PC-3 (cell line): ENCODE results near the gene ZNF470. TPM values are rescaled to one million over a fixed set of nuclear protein-coding genes. Genes with fewer than 3 reads are reported as not detected.

ENCODE experiments used
- ATAC-seq: fragments of 200-7000 bp; cut with Tn5 transposase; 2 replicates; pipeline ENCODE4 v1.9.1; 2020; ENCODE audit warnings: mild to moderate bottlenecking, moderate library complexity
- BruUV-seq: library from RNA; stranded (reverse); fragments of 400-500 nt; replicated peaks from 2 replicates; lab custom pipeline; 2021; lab: Mats Ljungman, UMichigan
- CTCF ChIA-PET: fragments of 300-600 bp; sonication (Branson Sonifier 250); formaldehyde crosslinking; loops from one replicate; lab custom pipeline; 2022; ENCODE audit warnings: antibody characterized with exemption; lab: Charles Lee
- POLR2A ChIA-PET: fragments of 300-600 bp; sonication (Branson Sonifier 250); formaldehyde crosslinking; loops from one replicate; lab custom pipeline; 2022; ENCODE audit warnings: antibody characterized with exemption; ENCODE audit not compliant: unreplicated experiment; lab: Charles Lee
- DNase-seq: peaks from one replicate; pipeline ENCODE4 v3.0.0-alpha.2; 2015
- H2AFZ ChIP-seq: fragments of 300-600 bp; sonication (generic); 2 replicates; pipeline ENCODE4 v1.6.0; 2016; ENCODE audit warnings: antibody characterized with exemption, low read length
- H3F3A ChIP-seq: fragments of 300-600 bp; sonication (generic); one replicate; pipeline ENCODE4 v1.6.0; 2017; ENCODE audit warnings: antibody characterized with exemption, low read length, control low read depth, mild to moderate bottlenecking; ENCODE audit not compliant: unreplicated experiment
- H3K27ac ChIP-seq: fragments of 300-600 bp; sonication (generic); 2 replicates; pipeline ENCODE4 v1.5.1; 2016; ENCODE audit warnings: mild to moderate bottlenecking, low read length
- H3K27me3 ChIP-seq: fragments of 300-600 bp; sonication (generic); 2 replicates; pipeline ENCODE4 v1.6.1; 2016; ENCODE audit warnings: low read length, mixed read lengths
- H3K36me3 ChIP-seq: fragments of 300-600 bp; sonication (generic); 2 replicates; pipeline ENCODE4 v1.6.1; 2016; ENCODE audit warnings: low read depth, mixed run types, low read length, mixed read lengths
- H3K4me1 ChIP-seq: fragments of 300-600 bp; sonication (generic); 2 replicates; pipeline ENCODE4 v1.5.1; 2016; ENCODE audit warnings: low read length; ENCODE audit not compliant: insufficient read depth
- H3K4me2 ChIP-seq: fragments of 300-600 bp; sonication (generic); 2 replicates; pipeline ENCODE4 v1.6.0; 2016; ENCODE audit warnings: low read length
- H3K4me3 ChIP-seq: fragments of 300-600 bp; sonication (generic); 2 replicates; pipeline ENCODE4 v1.5.1; 2016; ENCODE audit warnings: mild to moderate bottlenecking, low read length, mixed read lengths
- H3K79me2 ChIP-seq: fragments of 300-600 bp; sonication (generic); 2 replicates; pipeline ENCODE4 v1.6.1; 2017; ENCODE audit warnings: low read length, mixed read lengths
- H3K9ac ChIP-seq: fragments of 300-600 bp; sonication (generic); 2 replicates; pipeline ENCODE4 v1.6.0; 2016; ENCODE audit warnings: mild to moderate bottlenecking, low read length
- H3K9me2 ChIP-seq: fragments of 300-600 bp; sonication (generic); replicated peaks from 2 replicates; pipeline ENCODE4 v1.6.1; 2016; ENCODE audit warnings: mixed run types, low read length, mixed read lengths
- H3K9me3 ChIP-seq: fragments of 300-600 bp; sonication (generic); 2 replicates; pipeline ENCODE4 v1.6.1; 2016; ENCODE audit warnings: low read length, mixed read lengths
- H4K20me1 ChIP-seq: fragments of 300-600 bp; sonication (generic); 2 replicates; pipeline ENCODE4 v1.6.1; 2016; ENCODE audit warnings: low read length, mixed read lengths
- CTCF ChIP-seq: fragments of 300-600 bp; sonication (generic); conservative IDR thresholded peaks from 2 replicates; pipeline ENCODE4 v1.5.1; 2017; ENCODE audit warnings: antibody characterized with exemption, low read depth, mild to moderate bottlenecking, low read length
- EZH2 ChIP-seq: fragments of 300-600 bp; sonication (generic); IDR thresholded peaks from one replicate; pipeline ENCODE4 v1.6.1; 2017; ENCODE audit warnings: antibody characterized with exemption, mild to moderate bottlenecking, low read length; ENCODE audit not compliant: unreplicated experiment
- EZH2phosphoT487 ChIP-seq: fragments of 300-600 bp; sonication (generic); IDR thresholded peaks from 2 replicates; pipeline ENCODE4 v1.6.1; 2018; ENCODE audit warnings: mild to moderate bottlenecking, antibody characterized with exemption, low read length, borderline replicate concordance
- intact Hi-C: fragments of 100-400 bp; cut with micrococcal nuclease; formaldehyde crosslinking; loops from 2 replicates; pipeline ENCODE4 v1.9.0; 2023
- total RNA-seq: library from RNA; depleted of rRNA; stranded (reverse); fragments of >200 nt; gene quantifications from 2 replicates; pipeline ENCODE4 v1.2.3, GENCODE V29; 2014

The ZNF470 gene
- total RNA-seq, 1 experiment from 2014 or later, result 0.26 TPM

GRCh38 chr19:56537442-56537841 lies 29.8 kb upstream of the ZNF470 start:
- DNase-seq, result no peak
- Histone ChIP-seq H3K36me3 (no peaks in the 10 kb centered on the region), H3K9ac (no peak overlapping the region), H3K27ac (no peak overlapping the region), H3F3A (no peaks in the 10 kb centered on the region), H3K4me1 (no peaks in the 10 kb centered on the region), H3K9me2 (no peaks in the 10 kb centered on the region), H3K4me3 (no peak overlapping the region), H4K20me1 (no peaks in the 10 kb centered on the region), H3K27me3 (no peaks in the 10 kb centered on the region), H3K79me2 (no peaks in the 10 kb centered on the region), H3K9me3 (peaks cover 60% of the 10 kb centered on the region), H3K4me2 (no peak overlapping the region), H2AFZ (no peak overlapping the region)
- no peak for TF ChIP-seq EZH2phosphoT487
- no peak for TF ChIP-seq EZH2
- no peak for TF ChIP-seq CTCF
- ChIA-PET POLR2A (no interaction called here), CTCF (no interaction called here)
- no peak for ATAC-seq
- BruUV-seq, result no TSS peak
- intact Hi-C loops, result no loop called here

DNA sequence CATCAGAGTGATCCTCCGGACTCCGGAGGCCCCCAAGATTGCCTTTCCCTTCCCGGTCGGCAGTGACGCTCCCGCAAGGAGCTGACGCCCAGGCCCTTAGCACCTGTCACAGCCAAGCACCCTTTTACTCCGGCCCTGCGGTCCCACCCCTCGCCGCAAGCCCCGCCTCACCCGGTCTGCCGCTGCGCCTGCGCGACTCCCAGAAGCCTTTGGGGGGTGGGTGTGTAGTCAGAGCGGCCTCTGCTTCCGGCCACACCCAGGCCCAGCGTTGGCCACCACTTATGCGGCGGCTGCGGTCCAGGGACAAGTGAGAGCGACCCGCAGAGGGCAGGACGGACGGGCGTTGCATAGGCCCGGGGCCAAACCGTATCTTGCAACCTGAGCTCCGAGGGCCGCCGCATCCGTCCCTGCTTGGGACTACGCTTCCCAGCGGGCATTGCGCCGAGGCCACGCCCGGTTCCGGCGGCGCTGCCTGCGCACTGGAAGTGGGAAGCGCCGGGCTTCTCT lies 29.0 kb upstream of the ZNF470 start:
- Histone ChIP-seq H3K4me2 (no peak overlapping the region), H2AFZ (no peak overlapping the region; the same call in 1 of the 2 replicates), H4K20me1 (no peaks in the 10 kb centered on the region), H3K36me3 (no peaks in the 10 kb centered on the region), H3K4me1 (no peaks in the 10 kb centered on the region), H3K79me2 (no peaks in the 10 kb centered on the region), H3K9me2 (no peaks in the 10 kb centered on the region), H3K9ac (no peak overlapping the region), H3K27me3 (no peaks in the 10 kb centered on the region), H3K9me3 (peaks cover 58% of the 10 kb centered on the region), H3F3A (no peaks in the 10 kb centered on the region), H3K4me3 (peak overlapping the region; percentile 54; the same call in 1 of the 2 replicates), H3K27ac (no peak overlapping the region)
- ChIA-PET POLR2A (no interaction called here), CTCF (no interaction called here)
- ATAC-seq, result peak; percentile 77
- TF ChIP-seq EZH2, result no peak
- TF ChIP-seq CTCF, result no peak
- TF ChIP-seq EZH2phosphoT487, result no peak
- BruUV-seq, result no TSS peak
- DNase-seq, result peak; percentile 31
- intact Hi-C loops, result no loop called here

- H3K27ac ChIP-seq, result no peak within 1 kb of the TSS
- H3K4me3 ChIP-seq, result peak within 1 kb of the TSS; percentile 54; the same call in 1 of the 2 replicates
- TF ChIP-seq EZH2, result no peak
- no peak for TF ChIP-seq EZH2phosphoT487
- TF ChIP-seq CTCF, result no peak
- ChIA-PET CTCF (no interaction called here), POLR2A (no interaction called here)
- no peaks in the 10 kb centered on the region for H3K79me2 ChIP-seq
- no peaks in the 10 kb centered on the region for H3K4me1 ChIP-seq
- no peak for DNase-seq
- ATAC-seq, result peak; percentile 38
- H3K9me2 ChIP-seq, result no peaks in the 10 kb centered on the region
- H3K36me3 ChIP-seq, result 0 out of 2 replicates have a peak, but pooled peaks cover 3% of the 10 kb centered on the region
- H3K27me3 ChIP-seq, result no peaks in the 10 kb centered on the region
- H3F3A ChIP-seq, result no peaks in the 10 kb centered on the region
- BruUV-seq, result no TSS peak
- intact Hi-C loops, result no loop called here
- H3K9me3 ChIP-seq, result peaks cover 59% of the 10 kb centered on the region
- peak within 1 kb of the TSS; percentile 14; the same call in 1 of the 2 replicates for H2AFZ ChIP-seq
- no peak within 1 kb of the TSS for H3K4me2 ChIP-seq
- no peaks in the 10 kb centered on the region for H4K20me1 ChIP-seq
- no peak within 1 kb of the TSS for H3K9ac ChIP-seq
These were observed 28.5 kb upstream of the ZNF470 start, which contains the start of gene ZFP28 for GRCh38 chr19:56538761-56539263. Gene ZFP28, plus strand, starts transcription at chr19:56538948. Its CDS starts 71 bp downstream, at chr19:56539019.
